Measurements from ENCODE around the gene GAS2L3.

Gene GAS2L3

GRCh38 chr12:100651108-100651507 is 77.6 kb downstream of the GAS2L3 start:
- intact Hi-C loops (cut with DNase I): no loop called here
- no peak for DNase-seq

- intact Hi-C loops (cut with DNase I): no loop called here
- no peak for DNase-seq
Measured at GRCh38 chr12:100651694-100652093, 78.2 kb downstream of the GAS2L3 start.

GRCh38 chr12:100652488-100652887 is 79.0 kb downstream of the GAS2L3 start:
- intact Hi-C loops (cut with DNase I): no loop called here
- no peak for DNase-seq

- intact Hi-C loops (cut with DNase I): no loop called here
- DNase-seq: no peak
Measured at GRCh38 chr12:100656141-100656540, 82.7 kb downstream of the GAS2L3 start.

GRCh38 chr12:100656856-100657255 is 83.4 kb downstream of the GAS2L3 start:
- intact Hi-C loops (cut with DNase I): no loop called here
- no peak for DNase-seq

- DNase-seq: no peak
- intact Hi-C loops (cut with DNase I): no loop called here
Measured at GRCh38 chr12:100661300-100661951, 87.9 kb downstream of the GAS2L3 start.

DNA sequence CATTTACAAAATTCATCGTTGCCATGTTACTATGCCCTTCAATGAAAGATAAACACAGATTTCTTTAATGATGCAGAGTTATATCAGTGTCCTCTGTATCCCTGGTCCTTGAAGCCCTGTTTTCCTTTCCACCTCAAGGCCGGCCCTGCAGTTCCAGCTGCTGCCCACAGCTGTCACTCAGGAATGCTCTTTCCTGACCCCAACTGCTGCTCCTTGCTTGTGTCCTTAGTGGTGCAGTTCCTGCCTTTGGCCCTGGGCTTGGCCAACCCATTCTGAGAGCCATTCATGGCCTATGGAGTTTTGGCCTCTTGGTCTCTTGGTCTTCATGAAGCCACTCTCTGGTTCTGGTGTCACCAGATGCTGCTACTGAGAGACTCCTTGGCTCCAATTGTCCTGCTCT is 93.1 kb downstream of the GAS2L3 start:
- intact Hi-C loops (cut with DNase I): no loop called here
- DNase-seq: no peak

DNA sequence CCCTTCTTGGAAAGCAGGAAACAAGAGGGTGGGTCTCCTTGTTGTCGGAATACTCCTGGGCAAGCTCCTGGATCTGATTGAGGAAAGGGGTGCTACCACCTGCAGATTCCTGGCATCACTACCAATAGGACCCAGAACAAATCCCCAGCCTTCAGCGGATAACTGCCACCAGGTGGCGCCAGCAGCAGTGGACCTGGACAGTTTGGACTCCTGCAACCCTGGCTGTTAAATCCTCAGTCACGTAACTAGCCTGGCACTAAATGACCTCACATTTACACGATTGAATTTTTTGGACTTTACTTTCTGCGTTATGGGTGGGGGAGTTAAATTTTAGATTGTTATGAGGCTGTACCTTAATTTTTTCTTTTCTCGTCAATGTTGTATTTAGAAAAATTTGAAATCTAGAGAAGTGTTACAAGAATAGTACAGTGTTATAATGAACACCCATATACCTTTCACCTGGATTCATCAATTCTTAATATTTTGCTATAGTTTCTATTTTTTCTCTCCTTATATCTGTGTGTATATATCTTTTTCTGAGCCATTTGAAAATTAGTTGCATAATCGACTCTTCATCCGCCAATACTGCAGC is 95.6 kb downstream of the GAS2L3 start:
- intact Hi-C loops (cut with DNase I): no loop called here
- DNase-seq: peak; percentile 53 to 92 (median 78)

DNA sequence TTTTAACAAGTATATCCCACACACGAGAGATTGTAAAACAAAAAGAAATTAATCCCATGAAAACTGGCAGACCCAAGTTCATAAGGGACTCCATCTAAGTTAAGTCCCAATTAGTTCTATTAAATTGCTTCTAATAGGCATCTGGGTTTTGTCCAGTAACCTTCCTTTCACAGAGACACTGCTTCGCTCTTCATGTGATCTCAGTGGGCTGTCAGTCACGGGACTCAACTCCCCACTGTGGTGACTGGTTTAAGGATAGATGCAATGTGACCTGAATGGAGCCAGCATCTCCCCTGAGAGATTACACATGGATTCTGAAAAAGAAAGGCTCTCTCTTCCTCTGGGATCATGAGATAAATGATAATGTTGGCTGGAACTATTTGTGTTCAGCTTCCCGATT is 96.4 kb downstream of the GAS2L3 start:
- DNase-seq: no peak
- intact Hi-C loops (cut with DNase I): no loop called here

DNA sequence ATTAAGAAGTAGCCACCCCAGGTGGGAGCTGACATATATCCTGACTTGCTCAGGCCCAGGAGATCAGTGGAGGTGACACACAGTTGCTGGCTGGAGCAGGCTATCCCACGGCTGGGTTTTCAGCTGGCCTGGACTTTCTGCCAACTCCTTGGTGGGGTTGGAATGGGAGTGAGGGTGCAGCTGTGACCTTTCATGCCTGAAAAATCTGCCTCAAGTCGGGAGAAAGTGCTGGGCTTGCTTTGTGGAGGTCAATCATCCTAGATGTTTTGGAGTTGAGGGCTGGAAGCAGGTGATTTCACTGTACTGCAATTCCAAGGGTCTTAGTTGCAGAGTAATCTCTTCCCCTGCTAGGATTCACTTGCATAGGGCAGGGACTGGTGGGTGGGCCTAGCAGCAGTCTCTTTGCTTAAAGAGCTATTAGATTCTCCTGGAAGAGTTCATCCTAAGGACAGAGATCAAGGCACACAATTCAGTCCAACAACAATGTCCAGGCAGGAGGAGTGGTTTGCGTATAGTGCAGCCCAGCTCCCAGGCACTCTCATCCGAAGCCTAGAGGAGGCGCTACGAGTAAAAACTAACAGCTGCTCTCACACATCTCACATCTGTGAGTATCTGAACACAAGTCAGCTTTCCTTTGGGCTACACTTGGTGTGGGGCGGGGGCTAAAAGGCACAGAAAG is 98.1 kb downstream of the GAS2L3 start:
- no peak for DNase-seq
- intact Hi-C loops (cut with DNase I): no loop called here

GRCh38 chr12:100672075-100672592 is 98.7 kb downstream of the GAS2L3 start:
- DNase-seq: peak in 7 of 42 donors; percentile 4 to 51 (median 25)
- intact Hi-C loops (cut with DNase I): no loop called here

DNA sequence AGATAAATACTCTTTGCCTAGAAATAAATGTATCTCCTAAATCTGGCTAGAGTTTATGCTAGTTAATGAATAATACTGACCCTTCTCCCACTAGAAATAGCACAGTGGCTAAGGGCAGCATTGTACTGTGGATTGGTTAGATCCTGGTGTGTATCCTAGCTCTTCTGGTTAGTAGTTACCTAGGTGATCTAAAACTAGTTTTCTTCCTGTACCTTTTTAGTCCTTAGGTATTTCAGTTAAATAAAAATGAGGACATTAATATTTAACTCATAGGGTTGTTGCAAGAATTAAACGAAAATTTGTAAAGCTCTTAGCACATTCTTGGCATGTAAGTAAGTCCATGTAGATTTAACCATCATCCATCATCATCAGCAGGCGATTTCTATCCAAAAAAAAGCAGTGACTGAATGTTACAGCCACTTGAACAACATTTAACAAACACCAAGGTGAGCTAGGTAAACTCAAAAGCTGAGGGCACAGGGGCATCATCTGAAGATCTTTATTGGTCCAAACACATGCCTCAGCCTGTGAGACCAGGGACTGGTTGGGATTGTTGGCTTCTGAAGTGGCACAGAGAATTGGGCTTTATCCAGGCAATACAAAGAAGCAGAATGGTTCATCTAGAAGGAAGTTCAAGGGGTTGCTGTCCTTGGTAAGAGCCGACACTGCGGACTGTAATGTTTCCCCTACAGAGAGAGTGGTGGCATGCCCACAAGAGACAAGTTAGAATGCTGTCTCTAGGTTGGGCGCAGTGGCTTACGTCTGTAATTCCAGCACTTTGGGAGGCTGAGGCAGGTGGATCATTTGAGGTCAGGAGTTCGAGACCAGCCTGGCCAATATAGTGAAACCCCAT is 100.8 kb downstream of the GAS2L3 start:
- intact Hi-C loops (cut with DNase I): no loop called here

More for the DNA sequence above, 100.8 kb downstream of the GAS2L3 start:
- no peak for DNase-seq

Measured in head of caudate nucleus (tissue), 42 donors.